ENCODE results near the gene CDX2.

- TF ChIP-seq CTCF (IDR thresholded peaks at IDR 0.05) (no peak), POLR2A (IDR thresholded peaks at IDR 0.05) (no peak), POLR2AphosphoS5 (IDR thresholded peaks at IDR 0.05) (no peak)
Observed at GRCh38 chr13:27976362-27977091, 7.4 kb upstream of the CDX2 start.
